Fibroblast of gingiva (primary cell): ENCODE results near the gene IGSF10.
A peak's percentile ranks its signal among the peaks of the same experiment; 100 is the strongest.

Source experiments
- DNase-seq: peaks from one replicate; pipeline ENCODE4 v3.0.0-alpha.2; 2011; ENCODE audit warnings: low read depth

Gene IGSF10

DNA sequence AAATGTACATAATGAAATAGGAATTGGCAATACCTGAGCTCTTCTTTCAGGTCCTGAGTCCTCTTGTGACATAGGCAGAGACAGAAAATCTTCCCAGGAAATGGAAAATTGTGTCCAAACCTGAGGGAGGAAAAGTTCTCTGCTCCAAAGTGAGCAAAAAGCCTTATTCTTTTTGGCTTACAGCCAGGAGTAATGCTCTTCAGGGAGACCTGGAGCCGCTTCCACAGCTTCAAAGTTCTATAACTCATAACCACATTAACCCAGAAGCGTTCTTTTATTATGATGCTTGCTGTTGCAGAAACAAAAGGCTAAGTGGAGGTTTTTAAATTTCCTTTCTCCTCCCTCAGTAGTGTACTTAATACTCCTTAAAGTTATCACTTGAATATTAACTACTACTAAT is 633 bp downstream of the IGSF10 start:
- no peak for DNase-seq

- no peak for DNase-seq
Observed at GRCh38 chr3:151459358-151459757, 1.5 kb downstream of the IGSF10 start.

- DNase-seq, result no peak
Observed at GRCh38 chr3:151456065-151456464, 4.8 kb downstream of the IGSF10 start.

- no peak for DNase-seq
Observed at GRCh38 chr3:151452841-151453240, 8.0 kb downstream of the IGSF10 start.

GRCh38 chr3:151452368-151452767 is 8.5 kb downstream of the IGSF10 start:
- no peak for DNase-seq

DNA sequence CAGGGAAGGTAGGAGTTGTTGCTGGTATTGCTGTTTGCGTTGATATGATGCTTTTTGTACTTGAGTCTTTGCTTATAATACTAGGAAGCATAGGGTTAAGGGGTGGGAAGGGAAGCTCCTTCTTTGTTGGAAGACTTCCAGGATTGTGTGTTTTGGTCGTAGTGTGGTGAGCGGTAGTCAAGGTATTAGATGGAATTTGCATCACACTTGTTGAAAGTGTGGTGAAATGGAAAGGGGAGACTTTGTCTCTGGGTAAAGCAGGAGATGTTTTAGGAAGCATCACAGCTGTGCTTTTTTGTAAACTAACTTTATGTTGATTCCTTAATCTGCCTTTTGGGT is 14.9 kb downstream of the IGSF10 start:
- no peak for DNase-seq

DNA sequence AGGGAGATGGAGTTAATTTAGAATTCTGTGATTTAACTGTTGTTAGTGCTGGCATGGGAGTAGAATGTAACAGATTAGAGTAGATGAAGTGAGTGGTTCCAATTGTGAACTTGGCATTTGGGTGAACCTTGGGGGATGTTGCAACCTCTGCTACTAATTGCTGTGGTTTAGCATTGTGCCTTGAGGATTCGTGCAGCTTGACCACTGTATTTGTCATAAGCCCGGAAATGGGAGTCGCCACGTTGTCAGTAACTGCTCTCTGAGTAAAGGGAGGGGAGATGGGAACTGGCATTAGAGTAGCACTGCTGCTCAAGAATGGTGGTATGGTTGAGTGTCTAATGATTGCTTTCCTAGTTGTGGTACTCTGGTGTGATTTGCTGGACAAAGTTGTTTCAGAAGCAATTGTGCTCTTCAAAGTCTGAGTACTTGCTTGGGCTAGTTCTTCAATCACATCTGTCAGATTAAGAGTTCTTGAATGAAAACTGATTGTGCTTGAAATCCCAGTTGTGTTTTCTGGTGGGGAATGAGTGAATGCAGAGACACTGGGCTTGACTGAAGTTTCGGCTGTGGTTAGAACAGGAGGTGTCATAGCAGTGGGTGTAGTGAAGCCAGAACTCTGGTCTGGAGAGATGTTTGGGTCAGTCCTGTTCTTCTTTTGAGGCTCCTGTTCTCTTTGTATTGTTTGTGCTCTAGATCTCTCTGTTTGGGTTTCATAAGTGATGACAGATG is 15.4 kb downstream of the IGSF10 start:
- peak; percentile 96 for DNase-seq

- no peak for DNase-seq
Observed at GRCh38 chr3:151443583-151443982, 17.3 kb downstream of the IGSF10 start.

DNA sequence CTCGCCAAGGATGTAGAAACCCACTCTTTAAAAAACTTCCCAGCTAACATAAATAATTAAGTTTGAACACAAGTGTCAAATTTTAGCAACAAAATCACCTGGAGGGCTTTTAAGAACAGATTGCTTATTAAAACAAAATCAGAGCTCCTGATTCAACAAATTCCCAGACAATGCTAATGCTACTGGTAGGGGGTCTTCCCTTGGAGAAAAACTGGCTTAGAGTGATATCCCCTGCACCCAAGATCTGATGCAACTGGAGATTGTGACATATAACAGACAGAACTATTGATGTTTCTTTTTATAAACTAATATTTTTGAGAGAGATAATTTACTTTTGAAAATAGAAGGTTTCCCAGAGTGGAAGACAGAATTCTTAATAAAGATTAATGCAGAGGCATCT is 19.9 kb downstream of the IGSF10 start:
- DNase-seq, result no peak

- peak; percentile 78 for DNase-seq
Observed at GRCh38 chr3:151439652-151440125, 21.2 kb downstream of the IGSF10 start.

- no peak for DNase-seq
Observed at GRCh38 chr3:151437906-151438305, 23.0 kb downstream of the IGSF10 start.

- no peak for DNase-seq
Observed at GRCh38 chr3:151436675-151437446, 24.0 kb downstream of the IGSF10 start.

DNA sequence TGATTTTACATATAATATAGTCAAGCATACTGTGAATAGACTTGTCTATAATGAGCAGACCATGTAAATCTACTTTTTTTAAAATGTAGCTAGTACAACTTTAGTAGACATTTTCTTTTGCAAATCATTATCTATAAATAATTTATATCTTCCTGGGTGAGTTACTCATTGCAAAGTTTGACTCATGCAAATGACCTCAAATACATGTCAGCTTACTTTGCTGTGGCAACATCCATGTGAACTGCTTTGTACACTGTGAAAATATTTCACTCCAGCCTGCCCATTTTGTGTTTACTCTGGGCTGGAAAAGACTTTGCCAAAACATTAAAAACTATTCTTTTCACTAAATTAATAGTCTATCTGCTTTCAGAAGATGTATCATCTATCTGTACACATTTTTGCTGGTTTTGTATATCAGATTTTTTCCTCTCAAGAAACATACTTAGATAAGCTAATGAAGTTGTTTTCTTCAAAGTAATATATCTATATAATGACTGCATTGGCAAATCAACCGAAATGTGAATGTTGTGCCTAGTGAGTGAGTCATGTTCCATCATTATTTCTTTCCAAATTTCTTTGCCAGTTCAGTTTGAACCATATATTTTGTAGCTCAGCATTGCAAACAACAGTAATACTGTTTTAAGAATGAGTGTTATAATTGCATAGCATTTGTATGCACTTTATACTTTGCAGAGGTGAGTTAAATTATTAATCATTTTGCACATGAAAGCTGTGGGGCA is 26.5 kb downstream of the IGSF10 start:
- peak; percentile 85 for DNase-seq

GRCh38 chr3:151432616-151433372 is 28.1 kb downstream of the IGSF10 start:
- no peak for DNase-seq

DNA sequence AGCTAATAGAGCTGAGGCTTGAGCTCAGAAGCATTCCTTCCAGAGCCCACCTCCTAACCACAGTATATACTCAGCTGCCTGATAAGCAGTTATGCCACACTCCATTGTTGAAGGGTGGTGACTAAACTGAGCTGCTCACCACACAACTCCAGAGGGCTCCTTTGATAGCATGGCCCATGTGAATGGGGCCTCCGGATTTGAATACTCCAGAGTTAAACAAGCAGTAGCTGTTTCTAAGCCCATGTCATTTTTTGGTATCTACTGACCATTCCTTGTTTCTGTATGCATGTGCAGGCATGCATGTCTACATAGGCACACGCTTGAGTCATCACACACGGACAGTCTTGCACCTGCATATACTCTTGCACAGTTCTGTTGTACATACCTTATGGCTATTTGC is 28.9 kb downstream of the IGSF10 start:
- no peak for DNase-seq

GRCh38 chr3:151430821-151431484 is 29.9 kb downstream of the IGSF10 start:
- DNase-seq, result peak; percentile 63

DNA sequence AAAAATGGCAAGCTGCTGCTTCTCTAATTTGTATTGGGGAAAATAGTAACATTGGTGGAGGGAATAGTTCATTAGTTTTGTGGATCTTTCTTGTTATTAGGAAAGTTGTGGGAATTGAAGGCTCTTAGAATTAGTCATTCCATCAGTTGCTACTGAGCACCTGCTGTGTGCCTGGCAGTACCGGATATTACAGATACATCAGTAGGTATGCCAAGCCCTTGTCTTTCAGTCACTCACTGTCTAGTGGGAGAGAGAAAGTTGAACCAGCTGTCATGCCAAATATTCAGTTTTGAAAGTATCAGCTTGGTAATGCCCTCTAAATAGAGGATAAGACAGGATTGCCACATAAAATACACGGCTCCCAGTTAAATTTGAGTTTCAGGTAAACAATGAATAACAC is 32.5 kb downstream of the IGSF10 start:
- DNase-seq, result no peak

DNA sequence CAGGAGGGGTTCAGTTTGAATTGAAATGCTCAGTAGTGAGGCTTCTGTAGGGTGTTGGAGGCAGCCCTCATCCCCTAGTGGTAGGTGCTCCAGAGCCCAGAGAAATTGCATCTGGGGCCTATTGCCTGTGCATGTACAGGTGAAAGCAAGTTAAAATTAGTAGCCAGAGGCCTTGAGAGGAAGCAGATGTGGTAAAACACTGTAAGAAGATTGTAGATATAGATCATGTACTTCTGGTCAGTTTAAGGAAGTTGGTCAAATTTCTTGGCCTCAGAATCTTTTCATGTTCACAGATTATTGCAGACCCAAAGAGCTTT is 34.6 kb downstream of the IGSF10 start:
- no peak for DNase-seq

GRCh38 chr3:151425627-151426340 is 35.1 kb downstream of the IGSF10 start:
- DNase-seq, result no peak

DNA sequence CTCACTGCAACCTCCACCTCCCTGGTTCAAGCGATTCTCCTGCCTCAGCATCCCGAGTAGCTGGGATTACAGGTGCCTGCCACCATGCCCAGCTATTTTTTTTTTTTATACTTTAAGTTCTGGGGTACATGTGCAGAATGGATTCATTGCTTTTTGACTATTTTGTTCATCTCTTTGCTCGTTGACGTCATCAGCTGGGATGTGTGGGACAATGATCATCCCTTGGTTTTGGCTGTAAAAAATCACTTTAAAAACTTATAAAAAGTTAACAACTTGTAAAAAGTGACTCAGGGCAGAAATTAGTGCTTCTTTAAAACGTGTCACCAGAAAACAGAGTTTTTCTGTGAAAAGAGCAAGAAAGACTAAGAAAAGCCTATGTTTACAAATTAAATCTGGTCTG is 37.8 kb downstream of the IGSF10 start:
- no peak for DNase-seq

DNA sequence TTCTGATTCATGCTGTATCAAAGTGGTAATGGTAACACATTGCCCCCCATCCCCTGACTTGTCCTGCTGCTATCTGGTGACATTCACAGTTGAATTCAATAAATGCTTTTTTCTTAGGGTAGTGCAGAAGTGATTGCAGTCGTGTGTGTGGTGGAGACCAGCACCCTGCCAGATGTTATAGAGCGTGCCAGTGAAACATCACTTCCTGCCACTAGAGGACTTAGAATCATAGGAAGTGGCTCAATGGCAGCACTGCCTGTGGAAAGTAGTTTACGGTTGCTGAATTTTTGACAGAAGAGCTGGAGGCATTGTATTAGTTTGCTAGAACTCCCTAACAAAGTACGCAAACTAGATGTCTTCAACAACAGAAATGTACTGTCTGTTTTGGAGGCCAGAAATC is 38.9 kb downstream of the IGSF10 start:
- DNase-seq, result no peak
